GM12801 (cell line): ENCODE data around the gene ANXA8.

ENCODE experiments used
- CTCF ChIP-seq: IDR thresholded peaks from one replicate; pipeline ENCODE4 v1.5.1; 2011; ENCODE audit warnings: control low read depth; ENCODE audit not compliant: insufficient read length; ENCODE audit errors: extremely low read depth

The ANXA8 gene

GRCh38 chr10:47425813-47426419 is 58.0 kb downstream of the ANXA8 start:
- TF ChIP-seq CTCF = no peak

GRCh38 chr10:47424231-47424630 is 59.7 kb downstream of the ANXA8 start:
- TF ChIP-seq CTCF = no peak

- TF ChIP-seq CTCF = no peak
Measured at GRCh38 chr10:47423476-47423875, 60.4 kb downstream of the ANXA8 start.

GRCh38 chr10:47421057-47421952 is 62.6 kb downstream of the ANXA8 start:
- TF ChIP-seq CTCF = no peak

- TF ChIP-seq CTCF = no peak
Measured at GRCh38 chr10:47420305-47421056, 63.4 kb downstream of the ANXA8 start.

- no peak for TF ChIP-seq CTCF
Measured at GRCh38 chr10:47419421-47419820, 64.5 kb downstream of the ANXA8 start.

GRCh38 chr10:47418966-47419365 is 64.9 kb downstream of the ANXA8 start:
- TF ChIP-seq CTCF = no peak
